ENCODE measurements around the gene SERPINA12. TPM values are rescaled to one million over a fixed set of nuclear protein-coding genes. Genes with fewer than 3 reads are reported as not detected.

SERPINA12 gene
- total and polyA plus RNA-seq, 4 donors = not detected

- no peak for ATAC-seq (ENCODE audit: insufficient read depth, low FRiP score)
- no peak for TF ChIP-seq CTCF (IDR thresholded peaks at IDR 0.05; ENCODE audit: control extremely low read depth, extremely low read depth)
- H3K27ac ChIP-seq (ENCODE audit: low read depth in 1 of 2, low read length in 1 of 2) = no peak overlapping the region
- 61 to 68% methylated on average over 3 of the region's 3 CpGs for WGBS, 2 donors
- H3K4me3 ChIP-seq = no peak overlapping the region
- H3K9me3 ChIP-seq (ENCODE audit: control insufficient read depth in 4 of 4, insufficient read depth in 3 of 4, low read length in 3 of 4) = peaks cover 0 to 2% (median 1%) of the 10 kb centered on the region in 4 donors
- H3K9ac ChIP-seq (ENCODE audit: insufficient read depth in 1 of 2, low read length in 2 of 2) = no peak overlapping the region
- H3K27me3 ChIP-seq (ENCODE audit: control insufficient read depth in 3 of 3, insufficient read depth in 3 of 3, low read length in 2 of 3) = peaks cover 0 to 6% (median 5%) of the 10 kb centered on the region in 3 donors
- no peak for DNase-seq
- H3K36me3 ChIP-seq (ENCODE audit: control insufficient read depth in 4 of 4, insufficient read depth in 4 of 4, low read length in 4 of 4) = no peaks in the 10 kb centered on the region
- no peaks in the 10 kb centered on the region for H3K4me1 ChIP-seq (ENCODE audit: control insufficient read depth in 5 of 5, insufficient read depth in 5 of 5, low read length in 5 of 5)
Observed at GRCh38 chr14:94450722-94451090, 58.6 kb downstream of the SERPINA12 start.

- Histone ChIP-seq H3K27ac (ENCODE audit: low read depth in 1 of 2, low read length in 1 of 2) (no peak overlapping the region), H3K9me3 (ENCODE audit: control insufficient read depth in 4 of 4, insufficient read depth in 3 of 4, low read length in 3 of 4) (peaks cover 0 to 2% (median 1%) of the 10 kb centered on the region in 4 donors), H3K4me1 (ENCODE audit: control insufficient read depth in 5 of 5, insufficient read depth in 5 of 5, low read length in 5 of 5) (no peaks in the 10 kb centered on the region), H3K27me3 (ENCODE audit: control insufficient read depth in 3 of 3, insufficient read depth in 3 of 3, low read length in 2 of 3) (peaks cover 0 to 6% (median 5%) of the 10 kb centered on the region in 3 donors), H3K36me3 (ENCODE audit: control insufficient read depth in 4 of 4, insufficient read depth in 4 of 4, low read length in 4 of 4) (no peaks in the 10 kb centered on the region), H3K9ac (ENCODE audit: insufficient read depth in 1 of 2, low read length in 2 of 2) (no peak overlapping the region), H3K4me3 (no peak overlapping the region)
- no peak for TF ChIP-seq CTCF (IDR thresholded peaks at IDR 0.05; ENCODE audit: control extremely low read depth, extremely low read depth)
- WGBS, 2 donors = 82 to 91% methylated on average over 6 of the region's 6 CpGs
- DNase-seq (no peak), ATAC-seq (ENCODE audit: insufficient read depth, low FRiP score) (no peak)
Observed at GRCh38 chr14:94449930-94450329, 59.3 kb downstream of the SERPINA12 start.

GRCh38 chr14:94448071-94448808 is 61.0 kb downstream of the SERPINA12 start:
- H3K36me3 ChIP-seq (ENCODE audit: control insufficient read depth in 4 of 4, insufficient read depth in 4 of 4, low read length in 4 of 4) = no peaks in the 10 kb centered on the region
- H3K27me3 ChIP-seq (ENCODE audit: control insufficient read depth in 3 of 3, insufficient read depth in 3 of 3, low read length in 2 of 3) = peaks cover 0 to 6% (median 5%) of the 10 kb centered on the region in 3 donors
- H3K9me3 ChIP-seq (ENCODE audit: control insufficient read depth in 4 of 4, insufficient read depth in 3 of 4, low read length in 3 of 4) = peaks cover 0 to 4% (median 0%) of the 10 kb centered on the region in 4 donors
- no peak overlapping the region for H3K4me3 ChIP-seq
- DNase-seq (peak in 1 of 3 donors; percentile 2), ATAC-seq (ENCODE audit: insufficient read depth, low FRiP score) (no peak)
- H3K4me1 ChIP-seq (ENCODE audit: control insufficient read depth in 5 of 5, insufficient read depth in 5 of 5, low read length in 5 of 5) = no peaks in the 10 kb centered on the region
- 75 to 85% methylated on average over 14 of the region's 14 CpGs for WGBS, 2 donors
- TF ChIP-seq CTCF (IDR thresholded peaks at IDR 0.05; ENCODE audit: control extremely low read depth, extremely low read depth) = no peak
- H3K9ac ChIP-seq (ENCODE audit: insufficient read depth in 1 of 2, low read length in 2 of 2) = no peak overlapping the region
- no peak overlapping the region for H3K27ac ChIP-seq (ENCODE audit: low read depth in 1 of 2, low read length in 1 of 2)
